GM21786 (cell line): ENCODE measurements around the gene EPB41L3.
"Not testable (repeated sequence)": the region's sequence is repeated elsewhere in the genome, so short reads cannot be mapped to it uniquely, and the experiment has no call there.

Experiments used
- ATAC-seq: cut with Tn5 transposase; IDR thresholded peaks from one replicate; pipeline ENCODE4 v1.9.1; 2021; ENCODE audit not compliant: unreplicated experiment

Gene EPB41L3

DNA sequence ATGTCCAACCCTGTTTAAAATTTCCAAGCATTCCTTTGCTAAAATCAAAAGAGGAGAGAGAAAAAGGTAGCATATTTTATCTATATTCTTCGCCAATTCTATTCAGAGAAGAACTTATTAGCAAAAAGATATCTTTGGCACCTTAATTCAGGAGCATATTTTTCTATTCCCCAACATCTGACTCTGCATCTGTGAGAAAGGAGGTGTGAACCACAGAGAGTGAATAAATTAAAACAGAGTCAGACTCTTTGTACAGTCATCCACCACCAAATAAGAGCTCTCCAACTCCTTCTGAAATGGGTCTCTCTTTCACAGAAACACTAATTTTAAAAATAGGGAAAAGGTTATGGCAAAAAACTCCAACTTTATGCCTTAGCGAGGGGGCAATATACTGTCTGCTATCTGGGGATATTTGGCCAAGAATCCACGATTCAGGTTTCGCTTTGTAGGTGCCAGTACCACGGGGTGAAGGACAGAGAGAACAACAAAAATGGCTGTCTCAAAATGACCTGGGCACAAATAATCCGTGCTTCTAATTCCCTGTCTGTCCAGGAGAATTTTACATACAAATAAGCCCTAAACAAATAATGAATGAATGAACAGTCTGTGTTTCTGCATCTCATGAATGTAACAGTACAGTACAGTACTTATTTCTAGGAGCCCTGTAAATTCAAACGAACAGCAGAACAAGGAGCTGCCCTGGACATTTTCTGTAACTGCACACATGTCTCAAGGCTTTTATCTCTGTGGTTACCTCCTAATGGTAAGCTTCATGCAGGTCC, 43.4 kb downstream of the EPB41L3 start:
- ATAC-seq = no peak

DNA sequence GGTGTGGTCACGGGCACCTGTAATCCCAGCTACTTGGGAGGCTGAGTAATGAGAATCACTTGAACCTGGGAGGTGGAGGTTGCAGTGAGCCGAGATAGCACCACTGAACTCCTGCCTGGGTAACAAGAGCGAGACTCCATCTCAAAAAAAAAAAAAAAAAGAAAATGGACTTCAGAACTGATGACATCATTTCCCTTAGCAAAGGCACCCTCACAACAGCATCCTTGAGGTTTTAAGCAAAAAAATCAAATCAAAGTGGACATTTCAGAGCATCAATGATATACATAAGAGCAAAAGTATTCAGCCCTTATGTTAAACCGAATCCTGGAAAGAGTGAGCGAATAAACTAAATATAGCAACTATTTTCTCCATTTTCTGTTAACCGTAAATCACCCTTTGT, 45.3 kb downstream of the EPB41L3 start:
- ATAC-seq = no peak

DNA sequence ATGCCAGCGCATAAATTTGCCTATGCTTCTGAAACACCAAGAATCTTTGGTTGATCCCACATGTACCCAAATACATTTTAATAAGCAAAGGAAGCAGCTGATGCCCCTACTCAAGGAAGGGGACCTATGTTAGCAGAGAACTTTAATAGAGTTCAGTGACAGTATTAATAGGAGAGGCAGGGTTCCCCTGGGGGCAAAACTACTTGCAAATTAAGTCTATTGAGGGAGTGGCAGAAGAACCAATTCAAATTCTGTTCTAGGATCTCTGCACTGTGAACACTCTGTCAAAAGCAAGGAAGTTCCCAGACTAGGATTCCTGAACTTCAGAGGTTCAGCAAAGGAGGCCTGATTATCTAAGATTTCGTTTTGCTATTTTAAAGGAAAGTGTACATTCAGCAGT, 47.5 kb downstream of the EPB41L3 start:
- no peak for ATAC-seq

DNA sequence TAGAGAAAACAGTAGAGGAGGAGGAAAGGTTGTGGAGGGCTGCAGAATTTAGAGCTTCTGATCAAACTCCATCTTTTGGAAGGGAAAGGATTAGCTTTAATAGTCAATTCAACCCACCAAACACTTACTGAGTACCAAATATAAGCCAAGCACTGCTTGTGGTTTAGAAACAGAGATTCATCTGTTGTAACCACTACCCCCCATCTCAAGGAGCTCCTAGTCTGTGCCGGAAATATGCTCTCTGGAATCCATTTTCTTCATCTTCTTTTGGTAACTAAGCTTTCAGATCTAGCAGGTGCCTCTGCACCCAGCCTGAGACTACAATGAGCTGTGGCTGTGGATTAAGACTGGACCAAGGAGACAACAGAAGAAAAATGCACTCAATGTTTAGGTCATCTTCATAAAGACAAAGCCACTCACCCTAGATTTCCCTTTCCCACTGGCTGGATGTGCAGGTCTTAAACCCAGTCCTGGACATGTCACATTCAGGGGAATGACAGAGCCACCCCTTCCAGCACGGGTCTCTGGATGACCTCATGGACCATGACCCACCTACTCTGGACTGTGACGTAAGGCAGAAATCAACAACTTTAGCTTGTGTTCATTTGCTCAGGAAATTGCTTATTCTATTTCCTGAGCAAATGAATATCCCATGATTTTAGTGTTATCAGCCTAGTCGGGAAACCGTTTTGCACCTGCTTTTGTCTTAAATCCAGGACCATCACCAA, 52.9 kb downstream of the EPB41L3 start:
- ATAC-seq = no peak

DNA sequence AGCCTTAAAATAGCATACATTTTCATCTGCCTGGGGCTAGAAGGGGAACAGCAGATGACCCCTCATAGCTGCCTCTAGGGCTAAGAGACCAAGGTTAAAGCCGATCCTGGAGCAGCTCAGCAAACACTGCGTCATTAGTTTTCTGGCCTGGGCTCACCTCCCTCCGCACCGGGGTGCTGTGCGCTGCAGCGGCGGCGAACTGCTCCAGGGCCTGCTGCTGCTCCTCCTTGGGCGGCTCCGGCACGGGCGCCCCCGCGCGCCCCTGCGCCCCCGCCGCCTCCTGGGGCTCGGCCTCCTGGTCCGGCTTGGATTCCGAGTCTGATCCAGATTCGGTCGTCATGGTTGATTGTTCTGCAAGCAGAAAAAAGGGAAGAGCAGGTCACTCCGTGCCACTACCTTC, 55.0 kb downstream of the EPB41L3 start:
- ATAC-seq = no peak

DNA sequence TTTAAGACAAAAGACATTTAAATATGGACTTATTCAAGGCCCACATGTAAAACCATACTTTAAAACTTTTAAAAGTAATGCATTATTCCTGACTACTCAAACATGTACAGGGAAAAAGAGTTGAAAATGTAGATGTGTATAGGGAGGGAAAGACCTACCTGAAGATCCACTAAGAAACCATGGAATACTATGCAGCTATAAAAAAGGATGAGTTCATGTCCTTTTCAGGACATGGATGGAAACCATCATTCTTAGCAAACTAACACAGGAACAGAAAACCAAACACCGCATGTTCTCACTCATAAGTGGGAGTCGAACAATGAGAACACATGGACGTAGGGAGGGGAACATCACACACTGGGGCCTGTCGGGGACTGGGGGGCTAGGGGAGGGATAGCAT, 55.8 kb downstream of the EPB41L3 start:
- ATAC-seq = not testable (repeated sequence)

DNA sequence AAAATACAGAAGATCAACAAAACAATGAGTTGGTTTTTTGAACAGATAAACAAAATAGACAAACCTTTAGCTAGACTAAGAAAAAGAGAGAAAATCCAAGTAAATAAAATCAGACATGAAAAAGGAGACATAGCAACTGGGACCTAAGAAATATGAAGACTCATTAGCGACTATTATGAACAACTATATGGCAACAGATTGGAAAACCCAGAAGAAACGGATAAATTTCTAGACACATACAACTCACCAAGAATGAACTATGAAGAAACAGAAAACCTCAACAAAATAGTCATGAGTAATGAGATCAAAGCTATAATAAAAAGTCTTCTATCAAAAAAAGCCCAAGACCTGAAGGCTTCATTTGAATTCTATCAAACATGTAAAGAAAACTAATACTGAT, 59.3 kb downstream of the EPB41L3 start:
- ATAC-seq = no peak

DNA sequence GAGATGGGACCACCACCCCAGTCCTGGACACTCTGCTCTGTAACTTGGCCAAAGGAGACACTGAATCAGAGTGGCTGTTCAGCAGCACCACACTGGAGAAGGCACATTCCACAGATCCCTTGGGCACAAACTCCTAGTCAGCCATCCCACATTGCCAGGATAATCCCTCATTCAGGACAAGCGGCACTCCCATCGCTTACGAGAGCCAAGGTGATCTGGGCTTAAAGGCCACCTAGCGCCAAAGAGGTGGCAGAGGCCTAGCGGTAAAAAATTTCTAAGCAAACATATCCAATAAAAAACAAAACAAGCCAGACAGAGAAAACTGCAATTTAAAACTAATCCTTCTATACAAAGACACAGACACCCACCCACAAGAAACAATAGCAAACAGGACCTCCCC, 62.2 kb downstream of the EPB41L3 start:
- no peak for ATAC-seq

DNA sequence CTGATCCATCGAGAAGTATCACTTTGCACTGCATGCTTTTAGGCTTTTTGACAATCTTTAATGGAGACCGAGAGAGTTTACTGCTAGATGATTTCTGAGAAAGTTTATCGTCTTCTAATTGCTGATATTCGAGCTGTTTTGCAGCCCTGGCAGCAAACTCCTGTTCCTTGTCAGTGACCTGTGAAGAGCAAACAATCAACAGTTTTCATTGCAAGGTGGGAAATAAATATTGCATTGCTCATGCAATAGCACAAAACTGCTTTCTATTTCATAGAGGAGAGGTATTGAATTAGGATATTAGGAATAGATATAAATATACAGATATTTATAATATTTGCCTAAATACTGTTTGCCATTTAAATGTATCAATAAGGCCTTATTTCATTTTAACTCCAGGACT, 65.5 kb downstream of the EPB41L3 start:
- no peak for ATAC-seq

DNA sequence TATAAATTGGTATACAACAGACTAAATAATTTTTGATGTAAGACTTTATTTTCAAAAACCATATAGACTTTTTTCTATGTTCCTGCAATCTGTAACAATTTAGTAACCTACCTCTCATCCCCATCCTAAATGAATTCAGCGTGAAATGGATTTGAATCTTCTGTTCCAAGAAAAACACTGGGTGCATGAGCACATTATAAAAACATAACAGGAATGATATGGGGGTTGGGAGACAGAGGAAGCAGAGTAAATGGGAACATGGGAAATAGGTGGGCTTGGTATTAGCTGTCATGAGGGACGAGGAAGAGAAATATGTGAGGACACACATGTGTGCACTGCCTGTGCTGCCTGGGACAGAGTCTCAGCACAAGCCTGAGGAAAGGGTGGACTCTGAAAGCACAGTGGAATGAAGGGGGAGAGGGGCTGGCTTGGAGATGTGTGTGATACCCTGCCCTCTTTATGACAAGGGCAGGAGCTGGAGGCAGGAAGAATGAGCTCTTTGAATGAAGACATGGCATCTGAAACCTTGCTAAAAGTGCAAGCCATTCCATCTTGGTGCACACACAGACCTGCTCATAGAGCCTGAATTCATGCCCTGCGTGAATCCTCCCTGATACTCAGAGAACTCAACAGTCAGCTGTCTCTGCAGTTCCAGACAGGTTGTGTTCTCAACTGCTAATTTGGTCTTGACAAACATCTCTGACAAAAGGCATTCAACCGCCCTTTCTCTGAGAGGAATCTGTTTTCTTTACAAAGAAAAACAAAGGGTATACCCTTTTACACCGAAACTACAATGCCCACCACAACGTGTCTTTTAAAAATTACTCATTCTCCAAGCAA, 66.6 kb downstream of the EPB41L3 start:
- ATAC-seq = no peak

DNA sequence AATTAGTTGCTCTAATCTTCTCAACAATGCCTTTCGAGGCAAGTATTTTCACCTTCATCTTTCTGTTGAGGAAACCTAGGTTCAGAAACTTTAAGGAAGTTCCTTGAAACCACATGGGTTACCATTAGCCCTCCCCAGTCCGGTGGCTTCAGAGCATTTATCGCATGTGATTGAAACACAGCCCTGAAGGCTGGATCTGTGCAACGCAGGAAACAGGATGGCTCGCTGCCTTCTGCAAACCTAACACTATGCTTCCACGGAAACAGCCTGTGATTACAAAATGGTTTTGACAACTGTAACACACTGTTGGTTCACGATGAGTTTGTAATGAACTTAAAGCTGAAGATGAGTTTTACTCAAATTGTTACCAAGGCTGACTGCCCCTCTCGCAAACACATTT, 68.5 kb downstream of the EPB41L3 start:
- no peak for ATAC-seq

DNA sequence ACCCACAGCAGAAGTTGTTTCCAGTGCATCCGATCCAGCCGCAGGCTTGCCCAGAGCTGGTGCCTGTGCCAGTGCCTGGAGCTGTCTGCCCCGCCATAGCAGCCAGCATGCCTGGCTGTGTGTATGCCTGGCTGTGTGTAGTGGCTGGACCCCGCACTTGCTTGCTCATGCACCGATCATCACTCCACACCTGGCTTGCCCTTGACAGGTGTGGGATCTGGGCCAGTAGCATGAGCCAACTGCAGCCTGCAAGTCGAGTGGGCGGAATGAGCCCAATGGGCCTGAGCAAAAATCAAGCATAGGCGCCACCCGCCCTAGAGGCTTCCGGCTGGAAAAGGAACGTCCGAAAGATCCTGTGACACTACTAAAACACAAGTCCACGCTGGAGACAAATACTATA, 74.5 kb downstream of the EPB41L3 start:
- no peak for ATAC-seq

DNA sequence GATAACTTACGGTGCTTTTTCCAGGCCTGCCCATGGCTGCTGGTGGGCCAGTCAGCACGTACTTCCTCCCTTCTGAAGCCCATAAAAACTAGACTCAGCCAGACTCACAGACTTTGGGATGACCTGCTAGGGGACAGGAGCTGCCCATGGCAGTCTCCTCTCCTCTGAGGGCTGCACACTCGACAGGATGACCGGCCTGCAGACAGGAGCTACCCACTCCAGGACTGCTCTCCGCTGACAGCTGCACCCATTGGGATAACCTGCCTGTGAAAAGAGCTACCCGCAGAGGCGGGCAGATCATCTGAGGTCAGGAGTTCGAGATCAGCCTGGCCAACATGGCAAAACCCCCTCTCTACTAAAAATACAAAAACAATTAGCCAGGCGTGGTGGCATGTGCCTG, 75.4 kb downstream of the EPB41L3 start:
- ATAC-seq = no peak

DNA sequence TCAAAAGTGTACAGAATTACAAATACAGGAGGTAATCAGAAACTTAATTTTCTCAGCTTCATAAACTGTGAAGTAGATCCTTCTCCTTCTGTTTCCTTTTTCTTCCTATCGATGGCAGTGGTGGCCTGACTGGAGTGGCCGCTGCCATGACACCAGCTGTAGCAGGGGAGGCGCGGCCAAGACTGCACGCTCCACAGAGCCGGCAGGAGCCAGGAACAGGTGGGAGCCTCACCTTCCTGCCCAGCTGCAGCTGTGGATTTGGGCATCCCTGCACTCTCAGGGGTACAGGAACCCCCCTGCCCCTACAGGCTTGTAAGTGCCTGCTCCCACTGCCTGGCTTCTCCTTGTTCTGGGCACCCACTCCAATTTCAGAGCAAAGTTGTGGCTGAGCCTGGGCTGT, 76.1 kb downstream of the EPB41L3 start:
- ATAC-seq = no peak

DNA sequence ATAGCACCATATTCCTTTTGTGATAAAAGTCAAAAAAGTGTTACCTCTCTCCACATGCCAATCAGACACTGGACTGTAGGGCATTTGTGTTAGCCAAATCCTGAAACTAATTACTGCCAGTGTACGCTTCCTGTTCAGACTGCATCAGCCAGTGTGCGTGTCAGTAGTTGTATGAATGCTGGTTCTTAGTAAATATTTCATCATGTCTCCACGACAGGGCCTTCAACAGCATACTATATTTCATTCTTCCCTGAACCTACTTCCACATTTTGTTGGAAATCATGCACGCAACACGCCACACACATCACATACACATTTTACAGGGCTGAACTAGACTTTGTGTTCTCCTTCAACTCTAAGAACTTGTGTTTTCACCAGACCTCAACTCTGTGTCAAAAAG, 77.5 kb downstream of the EPB41L3 start:
- ATAC-seq = no peak

DNA sequence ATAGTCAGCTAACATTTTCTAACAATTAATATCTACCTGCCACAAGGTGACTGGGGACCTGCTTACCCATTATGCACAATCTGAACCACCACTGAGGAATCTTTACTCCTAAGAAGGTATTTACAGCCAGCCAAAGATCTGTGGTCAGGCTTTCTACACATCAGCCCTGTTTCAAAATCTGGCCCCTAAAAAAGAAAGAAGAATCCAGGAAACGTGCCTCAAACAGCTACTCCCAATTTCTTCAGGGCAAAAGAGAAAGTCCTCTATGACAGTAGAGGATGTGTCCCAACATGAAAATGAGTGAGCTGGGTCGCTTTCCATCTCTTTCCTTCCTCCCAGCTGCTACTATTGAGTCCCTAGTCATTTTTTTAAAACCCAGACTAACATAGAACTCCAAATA, 79.5 kb downstream of the EPB41L3 start:
- no peak for ATAC-seq

DNA sequence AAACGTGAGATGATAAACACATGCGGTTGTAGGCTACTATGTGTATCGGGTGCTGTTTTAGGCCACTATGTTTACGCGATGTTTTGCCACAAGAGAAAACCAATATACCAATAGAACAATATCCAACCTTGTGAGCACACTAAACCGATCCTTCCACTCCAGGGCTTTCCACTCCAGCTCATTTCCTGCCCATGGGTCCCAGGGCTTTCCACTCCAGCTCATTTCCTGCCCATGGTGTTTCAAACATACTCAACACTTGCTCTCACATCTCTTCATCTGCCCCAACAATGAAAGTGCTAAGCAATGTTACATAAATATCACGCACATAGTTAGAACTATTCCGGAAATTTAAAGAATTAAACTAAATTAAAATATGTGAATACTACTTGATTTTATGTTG, 80.0 kb downstream of the EPB41L3 start:
- ATAC-seq = no peak

DNA sequence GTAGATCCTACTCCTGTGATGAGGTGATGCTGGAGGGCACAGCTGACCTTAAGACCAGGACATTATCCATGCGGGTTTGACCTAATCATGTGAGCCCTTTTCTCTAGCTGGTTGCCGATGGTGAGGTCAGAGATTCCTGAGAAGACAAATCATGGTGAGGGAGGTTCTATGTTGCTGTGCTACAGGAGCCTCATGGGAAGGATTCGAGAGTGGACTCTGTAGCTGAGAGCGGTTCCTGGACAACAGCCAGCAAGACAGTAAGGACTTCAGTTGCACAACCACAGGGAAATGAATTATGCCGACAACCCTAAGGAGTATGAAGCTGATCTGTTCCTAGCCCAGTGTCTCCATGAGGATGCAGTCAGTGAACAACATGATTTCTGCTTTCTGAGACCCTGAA, 80.4 kb downstream of the EPB41L3 start:
- no peak for ATAC-seq

DNA sequence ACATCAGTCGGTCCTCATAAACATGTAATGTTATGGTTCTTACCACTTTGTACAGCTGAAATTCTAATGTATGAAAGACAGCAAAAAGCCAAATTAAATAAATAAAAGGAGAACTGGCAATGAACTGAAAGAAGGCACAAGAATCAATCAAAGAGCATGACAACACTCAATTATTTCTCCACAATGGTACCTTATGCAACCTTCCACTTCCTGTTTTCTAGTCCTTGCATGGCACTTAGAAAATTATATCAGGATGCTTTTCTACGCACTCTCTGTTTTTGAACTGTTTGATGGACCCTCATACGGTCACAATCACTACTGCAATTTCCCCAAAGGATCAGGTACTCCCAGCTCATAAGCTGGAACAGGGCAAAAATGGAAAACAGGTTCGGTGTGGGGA, 81.6 kb downstream of the EPB41L3 start:
- ATAC-seq = no peak

DNA sequence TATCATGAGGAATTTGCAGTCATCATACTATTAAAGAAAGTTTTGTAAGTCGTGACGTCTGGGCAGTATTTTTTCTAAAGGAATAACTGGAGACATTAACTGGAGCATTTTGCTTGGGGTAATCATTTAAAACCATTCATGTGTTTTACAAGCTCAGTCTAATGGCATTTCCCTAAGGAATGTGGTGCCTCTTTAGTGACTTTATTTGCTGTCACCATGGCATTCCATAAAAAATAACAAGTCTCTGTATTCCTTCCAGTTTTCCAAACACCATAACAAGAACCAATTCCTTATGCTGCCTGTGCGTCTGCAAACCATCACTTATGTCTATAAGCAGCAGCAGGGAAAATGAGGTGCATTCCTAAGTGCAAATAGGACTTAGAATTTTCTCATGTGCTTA, 82.8 kb downstream of the EPB41L3 start:
- no peak for ATAC-seq

DNA sequence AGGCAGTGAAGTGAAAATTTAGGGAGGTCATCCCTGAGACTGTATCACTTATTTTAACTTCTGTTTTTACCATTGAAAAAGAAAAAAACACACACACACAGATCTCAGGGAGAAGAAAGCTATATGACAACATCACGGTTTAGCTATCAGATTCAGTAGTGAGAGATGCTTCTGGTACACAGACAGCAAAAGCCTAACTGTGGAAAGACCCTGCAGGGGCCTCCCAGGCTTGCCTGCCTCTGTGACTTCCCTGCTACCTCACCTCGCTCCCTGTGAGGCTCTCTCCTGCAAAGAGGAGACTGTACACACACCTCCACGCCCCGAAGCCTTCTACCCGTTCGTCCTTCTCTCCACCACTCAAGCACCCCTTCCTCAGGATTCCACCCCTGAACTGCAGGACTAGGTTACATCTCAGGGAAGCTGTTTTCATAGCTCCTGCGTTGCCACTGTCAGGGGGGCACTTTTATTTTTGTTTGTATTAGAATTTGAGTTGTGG, 86.3 kb downstream of the EPB41L3 start:
- ATAC-seq = peak; percentile 10
